GM19328 (cell line): ENCODE measurements around the gene SMARCA2.

Experiments
- ATAC-seq: cut with Tn5 transposase; IDR thresholded peaks from one replicate; pipeline ENCODE4 v1.9.1; 2021; ENCODE audit warnings: mild to moderate bottlenecking, moderate library complexity; ENCODE audit not compliant: unreplicated experiment

The SMARCA2 gene

DNA sequence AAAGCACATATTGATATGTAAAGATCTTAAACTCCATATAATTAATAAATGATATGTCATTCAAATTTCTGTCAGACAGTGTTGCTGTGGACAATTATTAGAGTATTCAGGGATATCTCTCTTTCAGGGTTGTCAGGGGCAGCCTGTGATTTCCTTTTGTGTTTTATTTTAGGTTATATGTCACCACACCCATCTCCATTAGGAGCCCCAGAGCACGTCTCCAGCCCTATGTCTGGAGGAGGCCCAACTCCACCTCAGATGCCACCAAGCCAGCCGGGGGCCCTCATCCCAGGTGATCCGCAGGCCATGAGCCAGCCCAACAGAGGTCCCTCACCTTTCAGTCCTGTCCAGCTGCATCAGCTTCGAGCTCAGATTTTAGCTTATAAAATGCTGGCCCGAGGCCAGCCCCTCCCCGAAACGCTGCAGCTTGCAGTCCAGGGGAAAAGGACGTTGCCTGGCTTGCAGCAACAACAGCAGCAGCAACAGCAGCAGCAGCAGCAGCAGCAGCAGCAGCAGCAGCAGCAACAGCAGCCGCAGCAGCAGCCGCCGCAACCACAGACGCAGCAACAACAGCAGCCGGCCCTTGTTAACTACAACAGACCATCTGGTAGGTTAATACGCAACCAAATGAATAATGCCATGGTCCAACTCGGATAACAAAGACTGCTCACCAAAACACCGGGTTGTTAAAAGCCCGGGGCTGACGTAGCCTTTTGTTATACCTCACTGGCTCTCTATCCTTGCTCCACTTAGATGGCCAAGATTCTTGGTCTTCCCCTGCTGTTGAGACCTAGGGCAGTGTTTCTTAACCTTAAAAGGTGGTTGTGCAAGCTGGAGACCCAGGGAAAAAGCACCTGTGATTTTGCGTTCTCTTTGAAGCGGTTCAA is 24.4 kb downstream of the SMARCA2 start:
- no peak for ATAC-seq

DNA sequence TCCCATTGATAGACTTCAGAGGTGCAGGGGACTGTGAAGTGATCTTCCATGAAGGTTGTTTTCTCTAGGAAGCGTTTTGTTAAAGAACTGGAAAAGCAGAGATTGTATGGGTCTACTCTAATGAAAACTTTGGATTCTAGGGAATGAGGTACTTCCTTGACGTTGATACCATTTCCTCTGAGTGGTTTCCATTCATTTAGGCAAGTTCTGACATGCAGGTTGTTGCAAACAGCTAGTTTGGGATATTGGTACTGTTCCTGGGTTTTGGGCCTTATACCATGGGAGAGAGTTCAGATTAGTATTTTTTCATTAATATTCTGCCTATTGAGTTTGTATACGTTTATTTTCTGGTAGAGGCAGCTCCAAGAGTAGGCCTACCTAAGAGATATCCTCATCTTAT is 25.7 kb downstream of the SMARCA2 start:
- ATAC-seq = no peak

DNA sequence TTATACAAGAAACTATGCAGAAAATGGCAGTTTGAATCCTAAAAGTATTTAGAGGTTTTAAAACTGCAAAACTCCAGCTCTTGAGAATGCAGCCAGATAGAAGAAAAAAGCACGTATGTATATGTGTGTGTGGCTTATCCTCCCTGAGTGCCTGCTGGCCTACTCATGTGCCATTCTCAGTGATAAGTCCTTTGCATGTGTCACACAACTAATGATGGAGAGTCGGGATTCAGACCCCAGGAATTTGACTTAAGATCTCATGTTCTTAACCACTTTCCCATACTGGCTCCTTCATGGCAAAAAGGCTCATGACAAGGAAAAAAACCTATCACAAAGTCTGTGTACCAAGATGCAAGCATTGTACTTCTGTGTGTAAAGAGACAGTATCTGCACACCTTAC is 26.6 kb downstream of the SMARCA2 start:
- no peak for ATAC-seq

DNA sequence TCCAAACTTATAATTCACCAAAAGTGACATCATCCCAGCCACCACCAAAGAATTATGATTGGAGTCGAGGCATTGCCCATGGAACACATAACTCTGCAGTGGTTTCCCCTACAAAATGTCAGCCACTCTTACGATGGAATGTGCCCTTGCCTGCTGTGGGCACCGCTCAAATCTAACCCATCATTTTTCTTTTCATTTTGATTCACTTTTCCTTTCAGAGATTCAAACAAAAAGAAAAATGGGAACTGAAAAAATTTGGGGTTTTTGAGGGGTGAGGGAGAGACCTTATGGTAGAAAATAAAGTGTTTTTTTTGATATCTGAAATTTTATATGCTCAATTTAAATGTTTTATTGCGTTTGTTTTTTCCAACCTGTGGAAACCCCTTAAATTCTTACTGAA is 28.1 kb downstream of the SMARCA2 start:
- no peak for ATAC-seq

DNA sequence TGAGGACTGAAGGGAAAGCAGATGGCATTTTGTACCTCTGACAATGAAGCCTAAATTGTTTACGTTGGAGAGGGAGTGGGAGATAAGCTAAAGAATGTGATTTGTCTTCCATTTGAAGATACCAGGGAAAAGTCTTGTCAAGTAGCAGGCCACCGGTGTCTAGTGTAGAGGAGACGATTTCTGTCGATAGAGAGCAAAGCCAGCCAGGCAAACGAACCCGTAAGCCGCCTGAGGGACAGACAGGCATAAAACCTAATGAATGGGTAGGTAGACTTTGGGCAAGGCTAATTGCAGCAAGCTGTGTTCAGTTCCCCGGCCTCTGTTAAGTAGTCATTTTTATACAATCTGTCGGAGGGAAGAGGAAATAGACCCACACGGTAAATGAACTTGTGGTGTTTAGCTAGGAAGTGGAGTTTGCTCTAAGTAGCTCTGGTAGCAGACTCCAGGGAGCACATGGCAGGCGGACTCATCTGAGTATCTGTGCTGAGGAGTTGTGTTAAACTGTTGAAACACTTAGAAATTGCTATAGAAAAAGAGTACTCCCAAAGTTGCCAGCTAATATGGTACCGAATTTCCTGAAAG is 28.8 kb downstream of the SMARCA2 start:
- ATAC-seq = no peak

DNA sequence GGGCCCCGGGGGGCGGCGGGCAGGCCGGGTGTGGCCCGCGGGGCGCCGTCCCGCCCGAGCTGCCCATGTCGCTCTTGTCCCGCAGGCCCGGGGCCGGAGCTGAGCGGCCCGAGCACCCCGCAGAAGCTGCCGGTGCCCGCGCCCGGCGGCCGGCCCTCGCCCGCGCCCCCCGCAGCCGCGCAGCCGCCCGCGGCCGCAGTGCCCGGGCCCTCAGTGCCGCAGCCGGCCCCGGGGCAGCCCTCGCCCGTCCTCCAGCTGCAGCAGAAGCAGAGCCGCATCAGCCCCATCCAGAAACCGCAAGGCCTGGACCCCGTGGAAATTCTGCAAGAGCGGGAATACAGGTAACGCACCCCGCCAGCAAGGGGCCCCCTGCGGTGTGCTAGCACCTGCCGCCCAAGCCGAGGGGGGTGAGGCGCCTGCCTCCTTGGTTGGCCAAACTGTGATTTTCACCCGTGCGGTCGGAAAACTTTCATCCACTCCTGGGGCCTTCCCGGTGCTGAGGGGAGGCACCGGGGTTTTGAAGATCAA is 32.1 kb downstream of the SMARCA2 start:
- ATAC-seq = no peak

DNA sequence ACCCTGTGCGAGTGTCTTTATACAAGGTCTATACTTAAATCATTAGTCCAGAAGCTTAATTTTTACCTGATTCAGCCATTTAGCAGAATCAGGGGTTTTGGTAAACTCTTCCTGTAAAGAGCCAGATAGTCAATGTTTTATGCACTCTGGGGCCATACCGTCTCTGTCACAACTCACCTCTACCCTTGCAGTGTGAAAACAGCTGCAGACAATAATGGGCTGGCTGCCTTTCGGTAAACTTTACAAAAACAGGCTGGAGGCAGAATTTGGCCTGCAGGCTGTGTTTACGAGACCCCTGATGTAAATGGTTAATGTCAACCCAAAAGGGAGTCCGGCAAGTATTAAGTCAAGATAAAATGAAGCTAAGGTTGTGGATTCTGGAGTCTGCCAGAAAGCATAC is 32.8 kb downstream of the SMARCA2 start:
- no peak for ATAC-seq

DNA sequence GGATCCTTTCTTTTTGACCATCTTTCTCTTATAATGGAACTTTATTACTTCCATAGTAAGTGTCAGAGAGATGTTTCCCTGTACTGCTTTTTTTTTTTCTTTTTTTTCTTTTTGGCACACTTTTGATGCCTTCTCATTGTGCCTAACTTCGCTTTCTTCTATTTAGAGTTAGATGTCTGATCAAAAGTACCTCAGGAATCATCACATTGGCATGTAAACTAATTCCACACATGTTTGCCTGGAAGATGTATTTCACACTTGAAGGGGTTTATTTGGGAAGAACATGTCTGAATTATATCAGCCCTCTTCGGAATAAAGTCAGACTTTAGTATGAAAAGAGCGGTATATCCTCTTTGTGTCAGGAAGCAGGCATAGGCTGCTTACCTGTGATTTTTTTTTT is 35.1 kb downstream of the SMARCA2 start:
- ATAC-seq = no peak

DNA sequence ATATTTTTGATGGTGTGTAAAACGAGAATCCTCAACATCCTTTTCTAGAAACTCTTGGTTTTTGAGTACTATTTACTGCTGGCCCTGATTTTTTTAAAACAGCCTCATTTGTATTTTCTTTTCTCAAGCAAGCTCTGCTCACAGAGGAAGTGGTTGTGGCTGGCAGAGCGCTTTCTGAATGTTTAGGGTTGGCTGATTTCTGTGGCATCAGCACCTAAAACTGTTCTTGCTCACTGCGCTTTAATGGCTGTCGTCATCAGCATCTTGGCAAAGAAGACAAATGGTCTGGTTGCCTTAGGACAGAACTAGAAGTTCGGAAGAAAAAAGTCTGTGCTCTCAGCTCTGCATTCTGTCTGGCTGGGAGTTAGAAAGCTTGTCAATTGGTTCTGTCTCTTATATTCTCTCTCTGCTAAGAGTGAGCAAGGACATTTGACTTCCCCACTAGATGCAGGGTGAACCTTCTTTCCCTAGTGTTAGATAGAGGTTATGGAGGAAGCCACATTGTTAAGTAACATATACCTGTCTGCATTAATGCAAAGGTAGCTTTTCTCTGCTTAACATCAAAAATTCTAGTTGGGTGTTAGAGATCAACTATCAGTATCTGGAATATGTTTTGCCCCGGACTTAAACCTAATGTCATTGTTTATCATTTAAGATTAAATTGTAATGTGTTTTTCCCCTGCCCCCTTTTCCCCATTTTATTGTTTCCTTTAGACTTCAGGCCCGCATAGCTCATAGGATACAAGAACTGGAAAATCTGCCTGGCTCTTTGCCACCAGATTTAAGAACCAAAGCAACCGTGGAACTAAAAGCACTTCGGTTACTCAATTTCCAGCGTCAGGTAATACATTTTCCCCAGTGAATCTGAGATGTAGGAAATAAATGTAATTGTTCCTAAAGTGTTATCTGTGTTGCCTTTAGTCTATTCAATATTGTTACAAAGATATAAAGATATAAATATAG is 39.0 kb downstream of the SMARCA2 start:
- peak; percentile 93 for ATAC-seq

DNA sequence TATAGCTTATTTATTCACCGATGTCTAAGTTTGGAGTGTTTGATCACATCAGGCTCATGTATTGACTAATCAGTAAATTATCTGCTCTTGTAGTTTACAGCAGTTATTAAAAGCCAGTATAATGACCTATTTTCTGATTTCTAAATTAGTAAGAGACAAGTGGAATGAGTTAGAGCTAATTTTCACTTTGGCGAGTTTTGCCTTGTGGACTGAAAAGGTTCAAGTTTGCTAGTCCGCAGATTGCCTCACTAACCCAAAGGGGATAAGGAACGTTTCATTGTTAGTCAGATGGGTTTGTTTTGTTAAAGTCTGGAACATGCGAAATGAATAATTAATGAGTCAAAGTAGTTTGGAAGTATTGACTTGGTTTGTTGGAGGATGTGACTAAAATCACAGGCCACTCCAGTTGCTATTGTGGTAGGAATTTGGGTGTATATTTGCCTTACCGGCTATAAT is 40.1 kb downstream of the SMARCA2 start:
- ATAC-seq = no peak

DNA sequence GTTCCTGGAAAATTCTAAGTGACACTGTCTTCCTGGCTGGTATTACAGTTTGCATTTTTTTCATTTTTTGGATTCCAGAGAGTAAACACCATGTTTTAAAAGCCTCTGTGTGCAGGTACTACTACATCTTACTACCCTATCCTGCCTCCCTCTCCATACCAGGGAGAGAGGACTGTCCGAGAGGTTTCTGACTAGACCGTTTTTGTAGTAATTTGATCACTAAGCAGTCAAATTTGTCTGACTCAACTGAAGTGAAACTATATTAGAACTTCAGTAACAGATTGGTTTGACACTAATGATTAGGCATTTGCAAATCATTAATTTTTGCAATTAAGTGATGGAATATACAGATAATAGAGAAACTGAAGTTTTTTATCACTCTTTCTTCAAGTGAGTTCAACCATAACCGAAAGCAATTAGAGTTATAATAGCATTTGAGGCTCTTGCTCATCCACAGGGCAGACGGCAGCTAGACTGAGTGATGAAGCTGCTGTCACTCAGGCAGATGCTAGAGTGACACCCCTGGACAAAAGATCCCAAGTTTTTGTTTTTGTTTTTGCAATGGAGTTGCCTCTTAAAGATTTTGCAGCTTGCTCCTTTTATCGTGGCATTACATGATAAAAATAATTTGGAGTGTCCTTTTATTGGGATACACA is 44.3 kb downstream of the SMARCA2 start:
- ATAC-seq = no peak

DNA sequence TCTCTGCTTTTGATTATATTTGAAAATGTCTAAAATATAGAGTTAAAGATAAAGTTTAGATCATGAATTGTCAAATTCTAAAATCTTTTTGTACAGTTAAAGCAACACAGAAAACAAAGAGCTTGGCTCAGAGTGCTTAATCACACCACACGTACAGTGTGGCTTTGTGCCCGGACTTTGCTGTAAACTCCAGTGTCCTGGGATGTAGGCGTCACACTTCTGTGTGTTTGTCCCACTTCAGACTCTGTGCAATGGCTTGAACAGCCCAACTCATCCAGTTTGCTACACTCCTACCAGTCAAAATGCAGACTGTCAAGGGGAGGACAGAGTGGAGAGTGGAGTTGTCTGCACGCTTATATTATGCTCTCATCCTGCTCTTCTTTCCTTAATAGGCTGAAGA is 45.3 kb downstream of the SMARCA2 start:
- ATAC-seq = no peak

DNA sequence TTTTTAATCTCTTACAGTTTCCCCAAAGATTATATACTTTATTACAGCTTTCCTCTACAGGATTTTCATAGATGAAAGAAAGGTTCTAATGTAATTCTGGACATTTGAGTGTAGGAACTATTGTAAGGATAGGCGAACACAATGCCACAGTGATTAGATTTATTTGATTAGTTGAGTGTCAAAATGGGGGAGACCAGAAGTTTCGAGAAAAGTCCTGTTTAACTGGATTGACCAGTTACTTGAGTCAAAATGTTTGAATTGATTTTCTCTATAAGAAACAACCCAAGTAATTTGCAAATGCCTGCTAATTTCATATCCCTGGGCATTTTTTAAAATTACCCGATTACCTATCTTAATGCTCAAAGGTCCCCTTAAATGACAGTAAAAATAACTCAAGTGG is 50.6 kb downstream of the SMARCA2 start:
- ATAC-seq = no peak

DNA sequence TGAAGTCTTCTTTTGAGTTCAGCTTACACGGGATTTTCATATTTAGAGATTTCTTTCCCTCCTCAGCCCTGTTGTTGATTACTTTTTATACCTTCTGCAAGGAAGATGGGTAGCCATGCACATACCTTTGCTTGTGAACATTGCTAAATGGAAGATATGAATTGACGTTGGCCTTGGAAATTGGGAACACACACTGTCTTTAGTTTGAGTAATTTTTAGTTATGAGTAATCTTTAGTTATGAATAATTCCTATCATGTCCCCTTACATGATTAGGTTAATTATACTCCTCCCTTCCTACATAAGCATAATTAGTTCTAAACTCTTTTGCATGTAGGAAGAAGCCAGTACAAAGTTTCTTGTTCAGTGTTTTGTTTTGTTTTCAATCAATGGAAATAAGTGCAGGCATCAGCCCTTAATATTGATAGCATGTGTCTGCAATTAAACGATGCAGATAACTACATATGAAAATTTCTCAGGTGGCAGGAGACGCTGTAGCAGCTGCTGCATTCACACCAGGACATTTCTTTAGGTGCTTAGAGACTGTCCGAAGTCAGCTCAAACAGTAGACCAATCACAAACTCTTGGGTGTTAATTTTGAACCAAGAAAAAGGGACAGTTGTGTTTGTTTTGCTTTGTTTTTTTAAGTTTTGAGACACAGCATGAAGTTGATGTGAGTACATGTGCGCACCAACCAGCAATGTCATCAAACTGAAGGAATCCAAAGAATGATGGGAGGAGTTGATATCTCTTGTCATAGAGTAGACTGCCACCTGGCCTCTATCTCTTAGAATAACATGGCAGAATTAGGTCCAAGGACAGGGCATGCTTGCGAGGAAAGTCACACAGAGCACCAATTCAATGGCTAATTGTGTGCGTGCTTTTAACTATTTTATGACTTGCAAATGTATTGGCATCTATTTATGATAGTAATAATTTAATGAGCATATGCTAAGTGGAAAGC is 51.4 kb downstream of the SMARCA2 start:
- no peak for ATAC-seq

DNA sequence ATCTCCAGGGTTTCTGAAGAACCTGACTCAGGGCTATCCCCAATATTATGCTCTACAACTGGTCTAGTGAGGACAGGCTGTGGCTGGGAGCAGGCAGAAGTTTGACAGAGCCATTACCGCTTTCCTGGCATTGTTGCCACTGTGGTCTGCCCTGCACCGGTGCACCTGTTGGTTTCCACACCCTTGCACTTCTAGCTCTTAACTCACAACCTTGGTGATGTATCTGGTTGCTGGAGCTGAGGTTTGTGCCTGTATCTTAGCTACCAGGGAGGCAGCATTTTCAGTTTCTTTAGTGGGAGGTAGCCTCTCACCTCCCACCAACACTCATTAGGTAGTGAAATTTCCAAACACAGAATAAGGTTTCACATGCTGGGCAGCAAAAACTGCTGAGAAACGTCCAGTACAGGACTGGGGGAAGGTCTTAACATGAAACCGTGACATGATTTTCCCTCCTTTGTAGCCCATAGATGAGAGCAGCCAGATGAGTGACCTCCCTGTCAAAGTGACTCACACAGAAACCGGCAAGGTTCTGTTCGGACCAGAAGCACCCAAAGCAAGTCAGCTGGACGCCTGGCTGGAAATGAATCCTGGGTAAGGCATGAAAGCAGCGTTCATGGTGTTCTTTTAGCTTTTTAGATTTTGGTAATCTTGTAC is 57.7 kb downstream of the SMARCA2 start:
- ATAC-seq = no peak

DNA sequence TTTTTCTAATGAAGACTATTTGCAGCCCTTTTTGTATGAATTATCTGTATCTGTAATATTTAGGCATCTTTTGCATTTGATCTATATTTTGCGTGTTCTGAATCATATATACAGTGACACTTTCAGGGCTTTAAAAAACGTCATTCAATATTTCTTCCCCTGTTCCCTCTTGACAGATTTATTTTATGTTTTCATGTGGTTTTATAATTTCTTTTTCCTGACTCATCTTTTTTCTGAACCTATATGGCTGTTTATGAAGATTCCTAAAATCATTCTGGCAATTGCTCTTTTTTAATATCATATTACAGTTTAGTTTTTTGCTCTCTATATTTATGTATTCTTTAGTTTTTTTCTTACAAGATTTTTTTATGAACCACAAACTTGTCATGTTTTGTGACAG is 67.6 kb downstream of the SMARCA2 start:
- no peak for ATAC-seq

DNA sequence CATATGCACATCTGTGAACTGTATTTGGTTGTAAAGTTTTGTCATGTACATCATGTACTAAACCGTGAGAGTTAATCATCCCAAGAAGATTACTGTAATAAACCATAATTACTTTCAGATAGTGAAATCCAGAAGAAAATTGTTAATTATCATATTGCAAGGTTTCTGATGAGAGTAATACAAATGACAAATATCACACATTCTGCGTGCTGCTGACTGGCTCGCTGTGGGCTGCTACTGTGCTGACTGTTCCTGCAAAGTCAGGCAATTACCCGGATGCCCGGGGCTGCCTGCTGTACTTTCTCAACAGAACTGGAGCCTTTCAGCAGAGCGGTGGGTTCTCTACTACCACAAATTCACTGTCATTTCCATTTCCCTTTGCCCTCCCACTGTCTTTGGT is 68.3 kb downstream of the SMARCA2 start:
- no peak for ATAC-seq

DNA sequence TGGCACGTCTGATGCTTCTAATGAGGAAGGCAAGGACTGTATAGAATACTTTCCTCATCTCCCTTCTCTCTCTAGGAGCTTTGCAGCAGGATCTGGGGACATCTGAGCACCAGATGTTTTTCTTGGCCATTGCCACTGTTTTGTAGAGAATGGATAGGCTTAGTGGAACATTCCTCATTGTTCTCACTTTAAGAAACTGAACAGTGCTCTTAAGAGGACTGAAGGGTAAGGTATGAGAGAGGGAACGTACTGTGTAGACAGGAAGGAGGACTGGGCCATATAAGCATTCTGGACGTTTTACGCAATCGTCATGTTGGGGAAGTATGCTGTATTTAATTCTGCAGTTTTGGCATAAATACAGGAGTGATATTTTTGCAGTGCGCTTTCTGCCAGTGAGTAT is 70.6 kb downstream of the SMARCA2 start:
- ATAC-seq = no peak

DNA sequence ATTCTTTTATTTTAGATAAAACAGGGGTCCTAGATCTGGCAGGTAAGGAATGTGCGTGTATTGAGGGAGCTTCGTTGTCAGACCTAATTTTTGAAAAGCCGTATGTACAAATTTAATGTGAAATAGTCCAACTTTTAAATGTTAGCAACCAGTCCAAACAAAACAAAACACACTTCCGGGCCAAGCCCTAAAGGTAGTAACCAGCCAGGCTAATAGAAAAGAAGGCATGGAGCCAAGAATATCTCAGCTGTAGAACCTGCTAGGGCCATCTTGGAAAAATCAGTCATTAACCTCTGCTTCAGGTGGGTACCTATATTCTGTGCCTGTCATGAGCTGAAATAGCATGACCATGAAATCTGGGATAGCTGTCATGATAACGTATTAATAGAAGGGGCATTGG is 71.0 kb downstream of the SMARCA2 start:
- ATAC-seq = no peak
